ENCODE data around the gene ATAD5. TPM values are rescaled to one million over a fixed set of nuclear protein-coding genes. Genes with fewer than 3 reads are reported as not detected.
"Not testable (repeated sequence)": the region's sequence is repeated elsewhere in the genome, so short reads cannot be mapped to it uniquely, and the experiment has no call there.

ATAD5 gene
- total RNA-seq, 1 donor from 2014 or later = 36.2 TPM

- H3K9me3 ChIP-seq (ENCODE audit: low read depth) = no peaks in the 10 kb centered on the region
- H3K9ac ChIP-seq = no peak overlapping the region
- H3K4me2 ChIP-seq = no peak overlapping the region
- H3K79me2 ChIP-seq (ENCODE audit: low read depth) = peaks cover 91% of the 10 kb centered on the region
- H3K4me3 ChIP-seq = no peak overlapping the region
- DNase-seq (ENCODE audit: low spot score) = no peak
- no peaks in the 10 kb centered on the region for H3K27me3 ChIP-seq
- H3F3A ChIP-seq (ENCODE audit: low read depth) = peaks cover 12% of the 10 kb centered on the region
- H3K36me3 Mint-ChIP-seq = peaks cover 4% of the 10 kb centered on the region
- H3K4me3 Mint-ChIP-seq = no peak overlapping the region
- no peak for TF ChIP-seq EZH2phosphoT487 (IDR thresholded peaks at IDR 0.05)
- TF ChIP-seq CTCF (IDR thresholded peaks at IDR 0.05) = no peak
- no peak for TF ChIP-seq EZH2 (IDR thresholded peaks at IDR 0.05)
- H3K4me1 ChIP-seq = no peaks in the 10 kb centered on the region
- H4K20me1 ChIP-seq (ENCODE audit: low read depth) = peaks cover 37% of the 10 kb centered on the region
- no peaks in the 10 kb centered on the region for H3K4me1 Mint-ChIP-seq
- no peaks in the 10 kb centered on the region for H3K36me3 ChIP-seq
- H3K9me3 Mint-ChIP-seq = no peaks in the 10 kb centered on the region
- no peak overlapping the region for H2AFZ ChIP-seq (replicated peaks)
- H3K27ac Mint-ChIP-seq = peak overlapping the region; percentile 60
- H3K27me3 Mint-ChIP-seq (ENCODE audit: insufficient read depth, low read depth) = no peaks in the 10 kb centered on the region
- no peak overlapping the region for H3K27ac ChIP-seq
These were observed 19.3 kb upstream of the ATAD5 start for GRCh38 chr17:30812218-30813177.

- not testable (repeated sequence) for H3K36me3 ChIP-seq; H3K36me3 Mint-ChIP-seq; H3K9ac ChIP-seq; H3K9me3 Mint-ChIP-seq; H3K9me3 ChIP-seq (ENCODE audit: low read depth); H3K4me3 ChIP-seq; H2AFZ ChIP-seq (replicated peaks); H3F3A ChIP-seq (ENCODE audit: low read depth); H3K27ac ChIP-seq; H3K27me3 Mint-ChIP-seq (ENCODE audit: insufficient read depth, low read depth); H3K4me2 ChIP-seq; DNase-seq (ENCODE audit: low spot score); H3K4me1 Mint-ChIP-seq; H3K27me3 ChIP-seq; H3K4me1 ChIP-seq; H3K27ac Mint-ChIP-seq; H3K4me3 Mint-ChIP-seq
- H4K20me1 ChIP-seq (ENCODE audit: low read depth) = peaks cover 25% of the 10 kb centered on the region
- H3K79me2 ChIP-seq (ENCODE audit: low read depth) = peaks cover 97% of the 10 kb centered on the region
These were observed 17.5 kb upstream of the ATAD5 start for GRCh38 chr17:30814236-30814635.

GRCh38 chr17:30814860-30815259, 16.9 kb upstream of the ATAD5 start:
- H3K4me1 Mint-ChIP-seq; H3K4me1 ChIP-seq; H3K27me3 ChIP-seq; H3K27ac Mint-ChIP-seq; H3K4me2 ChIP-seq; H3K36me3 Mint-ChIP-seq; H2AFZ ChIP-seq (replicated peaks); H3K27me3 Mint-ChIP-seq (ENCODE audit: insufficient read depth, low read depth); H3K4me3 Mint-ChIP-seq; DNase-seq (ENCODE audit: low spot score); H3K27ac ChIP-seq; H3K4me3 ChIP-seq; H3K9ac ChIP-seq; H3F3A ChIP-seq (ENCODE audit: low read depth); H3K36me3 ChIP-seq; H3K9me3 Mint-ChIP-seq; H3K9me3 ChIP-seq (ENCODE audit: low read depth): not testable (repeated sequence)
- peaks cover 97% of the 10 kb centered on the region for H3K79me2 ChIP-seq (ENCODE audit: low read depth)
- H4K20me1 ChIP-seq (ENCODE audit: low read depth) = peaks cover 24% of the 10 kb centered on the region

GRCh38 chr17:30816165-30816564, 15.6 kb upstream of the ATAD5 start:
- H2AFZ ChIP-seq (replicated peaks) = no peak overlapping the region
- Mint-ChIP-seq H3K4me1 (no peaks in the 10 kb centered on the region), H3K4me3 (no peak overlapping the region), H3K27ac (no peak overlapping the region), H3K36me3 (peaks cover 2% of the 10 kb centered on the region), H3K9me3 (no peaks in the 10 kb centered on the region), H3K27me3 (ENCODE audit: insufficient read depth, low read depth) (no peaks in the 10 kb centered on the region)
- no peak for TF ChIP-seq EZH2 (IDR thresholded peaks at IDR 0.05)
- TF ChIP-seq CTCF (IDR thresholded peaks at IDR 0.05) = no peak
- TF ChIP-seq EZH2phosphoT487 (IDR thresholded peaks at IDR 0.05) = no peak
- H3K4me3 ChIP-seq = no peak overlapping the region
- H3K27ac ChIP-seq = no peak overlapping the region
- H3F3A ChIP-seq (ENCODE audit: low read depth) = no peaks in the 10 kb centered on the region
- no peak for DNase-seq (ENCODE audit: low spot score)
- H3K4me2 ChIP-seq = no peak overlapping the region
- no peaks in the 10 kb centered on the region for H3K36me3 ChIP-seq
- H3K79me2 ChIP-seq (ENCODE audit: low read depth) = peaks cover 98% of the 10 kb centered on the region
- H3K9ac ChIP-seq = no peak overlapping the region
- H3K27me3 ChIP-seq = no peaks in the 10 kb centered on the region
- no peaks in the 10 kb centered on the region for H3K9me3 ChIP-seq (ENCODE audit: low read depth)
- peaks cover 25% of the 10 kb centered on the region for H4K20me1 ChIP-seq (ENCODE audit: low read depth)
- H3K4me1 ChIP-seq = no peaks in the 10 kb centered on the region
